GM23248 (cell line): ENCODE data around the gene AGFG2.

Source experiments
- EZH2 ChIP-seq: fragments of 200-600 bp; sonication (generic); IDR thresholded peaks from 2 replicates; pipeline ENCODE4 v1.6.1; 2018; ENCODE audit warnings: antibody characterized with exemption, mild to moderate bottlenecking; ENCODE audit not compliant: insufficient read depth, poor library complexity, severe bottlenecking
- EZH2phosphoT487 ChIP-seq: fragments of 200-600 bp; sonication (generic); IDR thresholded peaks from 2 replicates; pipeline ENCODE4 v1.6.1; 2018; ENCODE audit warnings: antibody characterized with exemption, moderate library complexity, mild to moderate bottlenecking, low read depth; ENCODE audit not compliant: insufficient read depth

GRCh38 chr7:100568896-100569844, 30.2 kb downstream of the AGFG2 start:
- no peak for TF ChIP-seq EZH2
- TF ChIP-seq EZH2phosphoT487: no peak
